HG02938 (cell line): ENCODE results near the gene OLFM3.

ENCODE experiments used
- ATAC-seq: cut with Tn5 transposase; IDR thresholded peaks from one replicate; pipeline ENCODE4 v1.9.1; 2021; ENCODE audit warnings: mild to moderate bottlenecking, moderate library complexity; ENCODE audit not compliant: unreplicated experiment

OLFM3 gene

DNA sequence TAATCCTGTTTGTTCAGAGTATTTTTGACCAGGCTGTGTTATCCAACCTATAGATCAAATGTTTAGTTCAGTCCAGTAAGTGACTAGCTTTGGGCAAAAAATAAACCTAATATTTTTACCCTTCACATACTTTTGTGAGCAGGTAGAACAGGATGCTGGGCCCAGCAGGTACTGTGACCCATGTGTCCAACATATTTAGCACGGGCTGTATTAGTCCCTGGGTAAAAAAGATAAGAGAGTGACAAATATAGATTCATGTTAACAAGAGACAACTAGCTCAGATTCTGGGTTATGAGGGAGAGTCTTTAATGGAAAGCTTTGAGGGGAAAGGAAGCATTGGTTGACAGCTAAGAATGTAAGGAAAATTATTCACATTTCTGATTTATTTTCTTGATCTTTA is 43.1 kb downstream of the OLFM3 start:
- ATAC-seq, result no peak

DNA sequence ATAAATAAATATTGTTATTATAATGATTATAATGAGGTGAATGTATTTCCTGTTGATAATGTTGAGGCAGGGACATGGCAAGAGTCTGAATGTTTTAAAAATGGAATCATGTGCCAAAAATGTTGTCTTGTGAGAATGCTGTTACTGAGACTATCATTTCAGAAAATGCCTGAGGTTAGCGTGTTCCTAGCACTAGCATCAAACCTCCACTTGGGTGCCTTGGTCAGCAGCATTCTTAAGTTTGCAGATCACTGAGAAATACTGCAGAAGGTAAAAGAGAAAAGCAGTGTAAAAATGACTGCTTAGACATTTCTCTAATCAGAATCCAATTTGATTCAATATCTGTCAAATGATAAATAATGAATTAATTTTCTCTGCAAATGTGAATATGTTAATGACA is 50.8 kb downstream of the OLFM3 start:
- no peak for ATAC-seq

DNA sequence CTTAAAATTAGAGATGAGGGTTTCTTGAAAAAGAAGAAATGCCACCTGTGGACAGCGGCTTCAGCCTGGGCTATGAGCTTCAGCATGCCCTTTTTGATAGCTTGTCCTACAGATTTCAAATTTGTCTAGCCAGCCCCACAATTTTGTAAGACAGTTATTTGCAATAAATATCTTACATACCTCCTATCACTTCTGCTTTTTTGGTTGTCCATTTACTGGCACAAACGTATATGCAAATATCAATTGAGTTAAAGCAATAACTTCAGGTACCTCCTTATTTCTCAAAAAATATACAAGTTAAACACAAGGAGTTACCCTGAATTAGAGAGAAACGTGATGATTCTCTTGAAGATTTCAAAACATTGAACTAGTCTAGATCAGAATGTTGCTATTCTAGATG is 53.5 kb downstream of the OLFM3 start:
- no peak for ATAC-seq

DNA sequence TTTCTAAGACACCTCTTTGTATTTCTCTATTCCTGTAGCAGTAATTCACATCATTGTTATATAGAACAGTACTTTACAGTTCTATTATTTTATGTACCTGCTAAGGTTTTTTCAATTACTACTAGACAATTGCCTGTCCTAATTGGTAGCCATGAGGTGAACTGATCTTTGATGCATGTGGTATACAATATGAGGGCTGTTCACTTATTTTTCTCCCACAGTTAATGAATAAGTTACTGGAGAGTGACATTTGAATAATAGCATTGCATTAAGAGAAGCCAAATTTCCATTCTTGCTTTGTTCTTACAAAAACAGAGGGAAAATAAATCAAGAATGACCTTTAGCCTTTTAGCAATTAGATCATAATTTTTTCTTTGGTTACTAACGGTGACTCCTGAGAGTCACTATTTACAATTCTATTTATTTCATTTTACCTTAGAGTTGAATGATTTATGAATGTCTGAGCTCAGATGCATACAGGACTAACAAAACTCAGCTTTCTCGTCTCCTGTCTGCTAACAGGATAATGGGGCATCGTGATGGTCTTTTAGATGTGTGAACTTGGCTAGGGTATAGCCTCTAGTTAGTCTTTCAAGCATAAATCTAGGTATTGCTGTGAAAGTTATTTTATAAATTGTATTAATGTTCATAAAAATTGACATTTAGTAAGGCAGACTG is 54.1 kb downstream of the OLFM3 start:
- ATAC-seq, result no peak

DNA sequence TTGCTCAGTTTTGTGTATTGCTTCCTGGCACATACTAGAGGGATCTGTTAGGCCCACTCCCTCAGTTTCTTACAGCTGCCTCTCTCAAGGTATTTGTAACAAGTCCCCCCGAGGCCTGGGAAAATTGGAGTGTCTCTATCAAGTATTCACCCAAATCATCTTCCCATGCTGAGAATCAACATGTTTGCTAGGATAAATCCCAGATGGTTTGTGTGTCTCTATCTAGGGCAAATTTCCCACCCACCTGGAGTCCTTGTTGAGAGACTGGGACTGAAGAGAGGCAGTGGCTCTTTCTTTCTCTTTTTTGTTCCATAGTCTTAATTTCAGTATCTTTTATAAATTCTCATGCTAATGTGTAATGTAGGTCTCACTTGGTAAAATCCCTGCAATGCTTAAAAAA is 58.0 kb downstream of the OLFM3 start:
- no peak for ATAC-seq

DNA sequence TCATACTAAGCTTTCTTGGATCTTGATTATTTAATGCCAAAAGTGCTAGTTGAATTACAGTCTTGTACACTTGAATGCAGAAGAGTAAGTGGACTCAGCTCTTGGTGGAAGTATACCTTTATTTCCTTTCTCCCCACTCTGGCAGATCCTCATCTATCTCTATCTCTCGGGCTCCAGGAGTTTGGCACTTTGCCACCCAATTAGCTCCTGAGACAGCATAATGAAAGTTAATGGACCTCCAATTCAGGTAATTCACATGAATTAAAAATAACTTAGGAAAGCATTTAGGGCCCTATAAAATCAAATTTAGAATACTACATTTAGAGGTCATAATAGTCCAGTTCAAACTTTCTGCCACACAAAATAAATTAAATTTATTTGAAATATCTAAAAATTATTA is 67.4 kb downstream of the OLFM3 start:
- ATAC-seq, result no peak

DNA sequence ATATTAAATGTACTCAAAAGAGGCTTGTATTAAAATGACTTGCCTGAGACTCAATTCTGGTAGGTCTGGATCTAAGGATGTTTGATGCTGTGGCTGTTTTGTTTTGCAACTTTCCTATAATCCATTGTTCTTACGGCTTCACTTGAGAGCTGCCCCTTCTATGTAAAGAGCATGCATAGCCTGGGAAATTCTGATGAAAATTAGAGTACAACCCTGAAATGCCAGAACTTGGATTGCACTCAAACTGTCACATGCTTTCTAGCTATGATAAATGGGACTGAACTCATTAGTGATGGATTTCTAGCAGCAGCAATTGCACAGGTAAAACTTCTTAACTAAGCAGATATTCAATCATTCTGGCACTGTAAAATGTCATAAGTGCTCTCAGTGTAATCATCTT is 67.9 kb downstream of the OLFM3 start:
- ATAC-seq, result no peak

DNA sequence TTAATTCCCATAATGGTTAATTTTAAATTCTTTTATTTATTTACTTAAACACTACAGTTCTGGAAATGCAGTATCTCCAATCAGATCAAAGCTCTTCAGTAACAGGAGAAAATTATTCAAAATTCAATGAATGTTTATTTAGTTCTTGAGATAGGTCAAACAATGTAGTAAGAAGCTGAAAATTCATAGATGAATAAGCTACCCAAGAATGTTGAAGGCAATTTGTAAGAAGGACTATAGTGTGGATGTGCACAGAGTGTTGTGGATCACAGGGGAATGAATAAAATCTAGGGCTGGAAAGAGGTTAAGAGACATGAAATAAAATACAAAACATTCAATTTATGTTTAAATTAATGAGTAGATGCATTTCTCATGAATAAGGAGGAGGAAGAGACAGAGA is 72.0 kb downstream of the OLFM3 start:
- ATAC-seq, result no peak

DNA sequence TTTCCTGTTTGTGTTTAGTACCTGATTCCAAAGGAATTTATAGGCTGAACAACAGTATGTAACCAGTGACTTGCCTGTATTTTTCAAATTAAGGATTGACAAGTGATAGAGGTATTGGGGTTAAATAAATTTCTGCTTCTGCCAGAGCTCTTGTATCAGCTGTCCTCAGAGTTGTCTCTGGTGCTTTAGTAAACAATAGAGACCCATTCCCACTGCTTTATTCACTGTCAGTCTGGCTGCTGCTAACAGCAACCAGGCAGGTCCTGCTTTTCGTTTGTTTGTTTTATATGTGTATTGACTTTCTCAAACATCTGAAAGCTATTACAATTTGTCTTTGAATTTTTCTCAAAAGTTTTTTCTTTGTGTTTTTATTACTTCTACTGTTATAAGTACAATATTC is 76.1 kb downstream of the OLFM3 start:
- ATAC-seq, result no peak

DNA sequence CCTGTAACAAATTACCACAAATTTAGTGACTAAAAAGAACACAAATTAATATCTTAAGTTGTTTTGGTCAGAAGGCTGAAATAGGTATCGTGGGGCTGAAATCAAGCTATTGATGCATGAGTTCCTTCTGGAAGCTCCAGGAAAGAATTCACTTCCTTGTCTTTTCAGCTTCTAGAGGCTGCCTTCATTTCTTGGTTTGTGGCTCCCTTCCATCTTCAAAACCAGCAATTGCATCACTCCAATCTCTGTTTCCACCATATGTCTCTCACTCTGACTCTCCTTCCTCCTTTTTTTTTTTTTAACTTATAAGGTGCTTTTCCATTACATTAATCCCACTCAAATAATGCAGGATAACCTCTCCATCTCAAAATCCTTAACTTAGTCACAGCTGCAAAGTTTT is 78.4 kb downstream of the OLFM3 start:
- no peak for ATAC-seq

DNA sequence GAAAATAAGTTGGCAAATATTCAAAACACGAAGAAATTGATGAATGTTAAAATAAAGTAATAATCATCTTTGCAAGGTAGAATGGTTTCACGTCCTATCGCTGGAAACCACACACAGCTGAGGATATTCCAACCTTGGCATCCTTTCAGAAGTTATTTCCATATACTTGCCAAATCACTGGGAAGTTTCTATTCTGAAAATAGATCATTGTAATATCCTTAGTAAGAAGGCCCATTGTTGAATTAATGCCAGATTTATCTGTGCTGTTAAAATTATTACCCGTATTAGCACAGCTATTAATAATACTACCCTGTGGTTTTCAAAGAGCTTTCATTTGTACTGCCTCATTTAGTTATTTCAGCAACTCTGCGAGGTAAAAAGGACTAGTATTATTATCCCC is 81.1 kb downstream of the OLFM3 start:
- no peak for ATAC-seq

DNA sequence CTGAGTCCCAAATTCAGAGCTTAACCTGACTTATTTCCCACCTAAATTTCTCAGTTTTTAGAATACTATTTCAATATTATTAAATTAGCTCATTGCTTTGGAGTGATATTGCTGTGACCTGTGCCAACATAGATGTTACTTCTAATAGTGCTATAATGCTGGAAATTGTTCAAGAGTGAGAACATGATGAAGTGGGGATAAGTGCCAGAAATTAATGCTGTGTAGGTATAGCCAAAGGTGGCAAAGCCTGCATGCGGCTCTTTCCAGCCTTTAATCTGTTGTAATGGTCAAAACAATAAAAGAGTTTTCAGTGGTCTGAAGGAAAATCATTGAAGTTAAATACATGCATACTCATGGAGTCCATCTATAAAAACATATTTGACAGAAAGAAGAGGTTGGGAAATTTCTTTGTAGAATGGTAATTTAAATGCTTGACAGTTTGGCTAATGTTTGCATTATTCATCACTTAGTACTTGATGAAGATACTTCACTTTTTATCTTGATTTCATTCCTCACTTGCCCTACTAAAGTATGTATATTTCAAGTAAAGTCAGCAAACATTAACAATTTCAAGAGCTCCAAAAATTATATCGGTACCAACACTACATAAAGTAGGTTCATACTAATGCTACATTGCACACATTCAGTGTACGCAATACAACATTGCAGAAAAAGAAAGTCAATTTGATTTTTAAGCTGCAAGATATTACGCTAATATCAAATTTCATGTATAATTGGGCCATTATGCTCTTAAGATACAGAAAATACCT is 82.1 kb downstream of the OLFM3 start:
- ATAC-seq, result no peak

DNA sequence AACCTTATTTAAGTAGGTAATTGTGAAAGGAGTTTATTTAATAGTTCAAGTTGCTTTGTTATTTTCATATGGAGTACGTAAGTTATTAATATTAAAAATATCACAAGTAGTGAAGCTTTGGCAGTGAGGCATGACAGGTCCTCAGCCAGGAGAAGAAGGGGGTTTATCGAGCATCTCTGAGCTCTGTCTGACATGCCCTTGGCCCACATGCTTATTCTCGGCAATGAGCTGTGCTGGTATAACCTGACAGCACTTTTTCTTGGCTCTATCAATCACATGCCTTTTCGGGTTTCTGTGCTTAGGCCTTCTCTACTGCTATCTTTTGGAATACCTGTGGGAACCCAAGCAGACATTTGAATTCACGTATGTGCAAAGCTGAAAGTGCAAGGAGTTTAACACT is 84.8 kb downstream of the OLFM3 start:
- ATAC-seq, result no peak

DNA sequence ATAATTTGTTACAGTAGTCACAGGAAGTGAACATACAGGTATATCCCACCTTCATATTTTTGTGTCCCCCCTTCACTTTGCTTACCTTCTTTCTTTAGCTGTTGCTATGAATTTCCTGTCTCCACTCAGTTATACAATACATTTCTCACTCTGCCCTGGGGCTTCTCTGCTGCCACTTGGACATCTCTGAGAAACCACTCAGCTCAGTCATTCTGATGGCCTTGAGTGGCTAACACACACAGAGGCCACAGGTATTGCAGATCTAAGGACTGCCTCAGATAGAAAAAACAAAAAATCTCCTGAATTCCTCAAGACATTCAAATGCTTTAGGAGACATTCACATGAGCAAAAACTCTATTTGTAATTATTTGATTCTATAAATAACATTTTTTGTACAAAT is 87.7 kb downstream of the OLFM3 start:
- no peak for ATAC-seq

DNA sequence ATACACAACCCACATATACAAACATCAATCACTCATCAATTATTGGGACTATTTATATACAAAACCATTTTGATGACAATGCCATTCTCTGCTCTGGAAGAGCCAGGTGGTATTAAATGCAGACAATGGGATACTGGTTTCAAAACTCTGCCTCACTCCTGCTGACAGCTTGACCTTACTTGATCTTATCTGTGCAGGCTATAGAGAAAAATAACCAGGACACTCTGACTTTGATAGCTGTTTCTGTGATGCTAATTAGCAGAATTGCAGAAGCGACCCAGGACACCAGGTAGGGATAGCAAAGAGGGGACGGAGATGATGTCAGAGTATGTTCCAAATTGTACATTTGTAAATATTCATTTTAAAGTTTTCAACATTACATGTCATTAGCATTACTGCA is 89.5 kb downstream of the OLFM3 start:
- no peak for ATAC-seq

DNA sequence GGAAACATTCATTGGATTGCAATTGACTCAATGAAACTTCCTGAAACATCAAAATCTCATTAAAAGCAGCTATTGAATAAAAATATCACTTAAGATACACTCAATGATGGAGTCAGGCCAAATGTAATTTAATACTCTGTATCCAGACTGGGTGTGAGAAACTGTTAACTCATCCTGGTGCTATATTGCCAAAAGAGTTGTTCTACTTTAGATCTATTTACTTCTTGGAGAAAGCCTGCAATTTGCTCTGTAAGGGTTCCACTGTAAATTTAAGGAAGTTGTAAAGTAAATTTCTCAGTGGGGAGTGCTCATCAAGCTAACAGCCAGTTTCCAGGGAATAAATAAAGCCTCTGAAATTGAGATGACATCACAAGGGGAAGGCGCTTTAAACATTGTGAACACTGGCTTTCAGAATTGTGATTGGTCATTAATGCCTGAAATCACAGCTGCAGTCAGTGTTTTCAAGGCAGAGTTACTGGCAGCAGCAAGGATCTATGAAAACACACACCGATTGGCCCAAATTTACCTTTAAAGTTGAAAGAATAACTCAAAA is 91.4 kb downstream of the OLFM3 start:
- ATAC-seq, result no peak

DNA sequence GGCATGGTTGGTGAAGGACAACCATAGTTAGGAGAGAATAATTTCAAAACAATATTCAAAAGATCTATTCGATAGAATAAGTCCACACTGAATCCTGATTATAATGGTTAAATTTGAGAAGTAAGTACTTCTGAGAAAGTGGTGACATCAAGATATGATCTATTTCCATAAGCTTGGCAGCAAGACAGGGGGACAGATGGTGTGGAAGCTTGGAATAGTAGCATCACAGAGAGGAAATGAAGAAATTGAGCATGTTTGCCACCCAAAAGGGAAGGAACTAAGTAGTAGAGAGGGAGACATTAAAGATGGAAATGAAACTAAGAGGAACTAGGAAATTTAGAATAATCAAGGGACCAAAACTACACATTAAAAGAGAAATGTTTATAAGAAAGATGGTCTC is 94.5 kb downstream of the OLFM3 start:
- no peak for ATAC-seq

DNA sequence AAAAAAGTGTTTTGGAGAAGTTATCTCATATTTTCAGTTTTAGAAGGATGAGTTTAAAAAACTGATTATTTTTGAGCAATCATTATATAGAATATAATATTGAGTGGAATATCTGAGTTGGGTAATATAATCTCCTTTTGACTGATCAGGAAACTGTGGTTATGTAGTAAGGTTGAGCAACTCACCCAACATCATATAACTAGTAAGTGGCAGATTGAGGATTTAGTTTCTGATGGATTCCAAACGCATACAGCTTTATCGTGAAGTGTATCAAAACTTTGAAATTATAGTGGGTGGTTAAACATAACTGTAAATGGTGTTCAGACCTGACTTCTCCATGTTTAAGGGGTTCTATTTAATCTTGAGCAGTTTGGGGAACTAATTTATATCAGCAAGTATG is 98.6 kb downstream of the OLFM3 start:
- ATAC-seq, result no peak

DNA sequence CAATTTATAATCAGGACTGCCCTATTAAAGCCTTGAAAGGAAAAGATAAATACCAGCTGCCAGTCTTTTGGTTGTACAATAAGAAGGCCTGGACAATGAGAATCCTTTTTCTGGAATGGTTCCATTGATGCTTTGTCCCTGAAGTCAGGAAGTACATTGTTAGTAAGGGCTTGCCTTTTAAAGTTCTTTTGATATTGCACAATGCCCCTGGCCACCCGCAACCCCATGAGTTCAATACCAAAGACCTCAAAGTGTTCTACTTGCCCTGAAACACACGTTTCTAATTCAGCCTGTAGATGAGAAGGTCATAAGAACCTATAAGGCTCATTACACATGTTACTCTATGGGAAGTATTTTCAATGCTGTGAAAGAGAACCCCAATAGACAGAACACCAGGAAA is 112.1 kb downstream of the OLFM3 start:
- no peak for ATAC-seq

DNA sequence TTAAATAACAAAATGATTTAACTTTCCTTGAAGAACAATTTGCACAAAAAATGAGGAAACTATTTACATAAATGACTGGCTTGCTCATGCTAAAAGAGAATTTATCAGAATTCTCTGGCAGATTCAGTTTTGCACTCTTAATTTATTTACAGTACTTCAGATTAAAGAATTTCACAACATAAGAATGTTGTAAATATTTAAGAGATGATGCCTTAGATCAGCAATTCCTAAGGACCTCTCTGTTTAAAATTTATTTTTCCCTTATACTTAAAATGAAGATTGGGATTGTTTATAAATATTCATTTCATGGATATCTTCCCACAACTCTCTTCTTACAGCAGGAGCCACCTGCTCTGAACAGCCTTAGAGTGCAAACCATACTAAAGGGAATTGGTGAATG is 120.8 kb downstream of the OLFM3 start:
- no peak for ATAC-seq

DNA sequence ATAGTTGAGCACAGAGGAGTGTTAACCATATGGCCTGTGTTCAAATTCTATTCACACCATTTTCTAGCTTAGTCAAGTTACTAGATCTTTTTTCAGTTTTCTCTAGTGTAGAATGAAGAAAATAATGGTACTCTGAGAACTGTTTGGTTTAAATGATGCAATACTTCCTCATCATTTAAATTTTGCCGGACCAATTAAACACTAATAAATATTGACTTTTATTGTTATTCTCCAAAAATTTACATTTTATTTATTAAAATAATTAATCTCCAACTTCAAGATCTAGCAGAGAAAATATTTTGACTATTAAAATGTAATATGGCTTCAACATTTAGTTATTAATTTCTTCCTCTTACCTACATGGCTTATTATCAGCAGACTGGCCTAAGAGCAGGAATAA is 123.1 kb downstream of the OLFM3 start:
- no peak for ATAC-seq

DNA sequence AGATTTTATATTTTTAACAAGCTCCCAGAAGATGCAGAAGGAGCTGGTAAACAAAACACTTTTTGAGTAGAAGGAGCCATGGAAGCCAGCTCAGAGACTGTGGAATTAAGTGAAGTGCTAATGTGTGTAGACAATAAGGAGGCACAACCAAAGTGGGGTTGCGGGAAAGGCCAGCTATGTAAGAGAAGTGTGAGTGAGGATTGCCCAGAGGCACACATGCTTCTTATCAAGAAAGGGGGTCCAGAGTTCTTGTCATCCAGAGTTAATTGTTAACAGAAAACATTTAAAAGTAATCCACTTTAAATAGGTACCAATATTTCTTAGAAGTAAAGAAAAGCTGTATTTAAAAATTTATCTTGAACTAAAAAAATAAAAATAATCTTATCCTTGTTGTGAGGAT is 136.8 kb downstream of the OLFM3 start:
- ATAC-seq, result no peak

DNA sequence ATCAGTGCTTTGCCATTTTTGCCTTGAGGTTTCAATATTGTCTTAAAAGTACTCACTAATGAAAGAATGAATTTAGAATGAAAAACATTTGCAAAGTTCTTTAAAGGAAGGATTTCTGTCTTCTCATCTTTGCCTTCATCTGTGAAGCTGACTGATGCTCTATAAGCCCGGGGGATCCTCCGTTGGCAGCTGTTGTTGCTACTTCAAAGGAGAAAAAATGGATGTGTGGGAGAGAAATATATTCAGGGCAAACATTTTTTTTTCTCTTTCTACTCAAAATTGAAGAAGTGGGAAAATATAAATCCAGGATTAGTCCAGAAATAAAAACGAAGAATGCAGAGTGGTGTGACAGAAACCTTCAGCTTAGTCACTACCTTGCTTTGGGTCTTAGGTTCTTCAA is 142.5 kb downstream of the OLFM3 start:
- ATAC-seq, result no peak
